Skeletal muscle satellite cell (primary cell): ENCODE measurements around the gene NUDT3.

Experiments
- H3K27me3 ChIP-seq: 2 replicates; pipeline ENCODE4 v1.7.0; 2013; ENCODE audit warnings: low read length; ENCODE audit not compliant: control insufficient read depth, insufficient read depth
- H3K36me3 ChIP-seq: 2 replicates; pipeline ENCODE4 v1.7.0; 2013; ENCODE audit warnings: mild to moderate bottlenecking, control low read depth, low read length; ENCODE audit not compliant: insufficient read depth
- H3K4me1 ChIP-seq: 2 replicates; pipeline ENCODE4 v1.7.0; 2013; ENCODE audit warnings: low read length; ENCODE audit not compliant: control insufficient read depth, insufficient read depth
- H3K4me2 ChIP-seq: 2 replicates; pipeline ENCODE4 v1.7.0; 2013; ENCODE audit warnings: mild to moderate bottlenecking, low read length
- H3K4me3 ChIP-seq: 2 replicates; pipeline ENCODE4 v1.7.0; 2013; ENCODE audit warnings: low read length
- H3K9ac ChIP-seq: 2 replicates; pipeline ENCODE4 v1.7.0; 2013; ENCODE audit warnings: mild to moderate bottlenecking, low read depth, low read length, moderate library complexity
- H3K9me3 ChIP-seq: replicated peaks from 2 replicates; pipeline ENCODE4 v1.7.0; 2013; ENCODE audit warnings: mild to moderate bottlenecking, control low read depth, low read length

Gene NUDT3

GRCh38 chr6:34315256-34315655 lies 77.2 kb downstream of the NUDT3 start:
- Histone ChIP-seq H3K4me2 (no peak overlapping the region), H3K4me3 (no peak overlapping the region), H3K4me1 (no peaks in the 10 kb centered on the region), H3K36me3 (no peaks in the 10 kb centered on the region), H3K27me3 (no peaks in the 10 kb centered on the region), H3K9ac (no peak overlapping the region), H3K9me3 (no peaks in the 10 kb centered on the region)

DNA sequence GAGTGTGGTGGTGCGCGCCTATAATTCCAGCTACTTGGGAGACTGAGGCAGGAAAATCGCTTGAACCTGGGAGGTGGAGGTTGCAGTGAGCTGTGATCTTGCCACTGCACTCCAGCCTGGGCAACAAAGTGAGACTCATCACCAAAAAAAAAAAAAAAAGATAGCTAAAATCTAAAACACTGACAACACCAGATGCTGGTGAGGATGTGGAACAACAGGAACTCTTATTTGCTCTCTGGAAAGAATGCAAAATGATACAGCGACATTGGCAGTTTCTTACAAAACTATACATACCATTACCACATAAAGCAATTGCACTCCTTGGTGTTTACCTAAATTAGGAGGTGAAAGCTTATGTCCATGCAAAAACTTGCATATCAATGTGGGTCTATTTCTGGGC lies 80.2 kb downstream of the NUDT3 start:
- Histone ChIP-seq H3K36me3 (no peaks in the 10 kb centered on the region), H3K4me1 (no peaks in the 10 kb centered on the region)

DNA sequence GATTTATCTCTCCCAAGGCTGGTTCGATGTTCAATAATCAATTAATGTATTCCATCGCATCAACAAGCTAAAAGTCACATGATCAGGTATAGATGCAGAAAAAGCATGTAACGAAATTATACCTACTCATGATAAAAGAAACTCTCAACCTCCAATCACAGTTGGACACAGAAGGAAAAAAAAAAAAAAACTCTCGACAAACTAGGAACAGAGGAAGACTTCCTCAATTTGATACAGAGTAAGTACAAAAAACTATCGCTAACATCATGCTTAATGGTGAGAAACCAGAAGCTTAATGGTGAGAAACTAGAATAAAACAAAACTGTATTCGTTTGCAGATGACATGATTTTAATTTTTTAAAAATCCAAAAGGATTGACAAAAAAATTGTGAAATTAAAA lies 81.7 kb downstream of the NUDT3 start:
- H3K4me3 ChIP-seq: no peak overlapping the region
- H3K4me2 ChIP-seq: no peak overlapping the region
- no peak overlapping the region for H3K9ac ChIP-seq
- no peaks in the 10 kb centered on the region for H3K27me3 ChIP-seq
- no peaks in the 10 kb centered on the region for H3K36me3 ChIP-seq
- H3K4me1 ChIP-seq: no peaks in the 10 kb centered on the region
- no peaks in the 10 kb centered on the region for H3K9me3 ChIP-seq

More for the DNA sequence above, 80.2 kb downstream of the NUDT3 start:
- Histone ChIP-seq H3K9ac (no peak overlapping the region), H3K4me2 (no peak overlapping the region), H3K27me3 (no peaks in the 10 kb centered on the region), H3K9me3 (no peaks in the 10 kb centered on the region), H3K4me3 (no peak overlapping the region)

DNA sequence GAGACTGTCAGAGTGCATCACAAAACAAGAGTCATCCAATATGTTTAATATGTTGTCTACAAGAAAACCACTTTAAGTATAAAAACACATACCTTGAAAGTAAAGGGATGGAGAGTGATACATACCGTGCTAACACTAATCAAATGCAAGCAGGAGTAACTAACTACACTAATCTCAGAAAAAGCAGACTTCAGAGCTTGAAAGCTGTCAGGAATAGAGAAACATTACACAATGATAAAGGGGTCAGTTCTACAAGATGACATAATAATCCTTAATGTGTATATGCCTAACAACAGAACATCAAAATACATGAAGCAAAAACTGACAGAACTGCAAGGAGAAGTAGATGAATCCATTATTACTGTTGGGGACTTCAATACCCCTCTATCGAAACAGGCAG lies 84.0 kb downstream of the NUDT3 start:
- Histone ChIP-seq H3K4me3 (no peak overlapping the region), H3K9ac (no peak overlapping the region), H3K9me3 (no peaks in the 10 kb centered on the region), H3K27me3 (no peaks in the 10 kb centered on the region), H3K36me3 (no peaks in the 10 kb centered on the region), H3K4me1 (no peaks in the 10 kb centered on the region), H3K4me2 (no peak overlapping the region)

DNA sequence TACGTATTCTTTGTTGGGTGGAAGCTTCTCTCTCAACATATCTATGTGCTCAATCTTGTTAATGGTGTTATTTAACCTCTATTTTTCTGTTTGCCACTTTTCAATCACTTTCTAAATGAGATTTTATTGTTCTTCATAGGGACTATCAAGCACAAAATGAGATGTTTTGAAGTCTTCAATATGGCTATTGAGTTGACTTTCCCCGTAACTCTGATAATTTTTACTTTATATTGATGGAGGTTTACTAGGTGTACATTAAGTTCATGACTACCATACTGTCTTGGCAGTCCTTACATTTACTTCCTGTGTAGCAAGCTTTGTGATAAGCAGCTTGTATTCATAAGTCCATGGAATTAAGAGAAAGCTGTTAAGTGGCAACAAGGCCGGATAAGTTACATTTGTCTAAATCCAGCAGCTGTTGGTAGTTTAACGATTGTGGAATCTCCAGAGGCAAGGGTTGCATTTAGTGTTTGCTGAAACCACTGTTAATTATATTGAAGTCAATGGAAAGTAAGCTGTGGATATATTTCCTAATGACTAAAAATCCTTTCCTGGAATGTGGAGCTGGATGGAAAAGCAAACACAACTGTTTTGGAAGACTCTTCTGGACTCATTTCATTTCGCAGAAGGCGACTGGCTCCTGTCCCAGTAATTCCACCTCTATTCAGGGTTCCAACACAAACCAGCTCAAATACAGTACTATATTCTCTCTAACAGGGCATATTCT lies 86.3 kb downstream of the NUDT3 start:
- H3K9ac ChIP-seq: no peak overlapping the region
- no peak overlapping the region for H3K4me3 ChIP-seq
- H3K27me3 ChIP-seq: no peaks in the 10 kb centered on the region
- no peaks in the 10 kb centered on the region for H3K9me3 ChIP-seq
- H3K4me2 ChIP-seq: no peak overlapping the region
- no peaks in the 10 kb centered on the region for H3K36me3 ChIP-seq
- H3K4me1 ChIP-seq: peaks cover 9% of the 10 kb centered on the region

DNA sequence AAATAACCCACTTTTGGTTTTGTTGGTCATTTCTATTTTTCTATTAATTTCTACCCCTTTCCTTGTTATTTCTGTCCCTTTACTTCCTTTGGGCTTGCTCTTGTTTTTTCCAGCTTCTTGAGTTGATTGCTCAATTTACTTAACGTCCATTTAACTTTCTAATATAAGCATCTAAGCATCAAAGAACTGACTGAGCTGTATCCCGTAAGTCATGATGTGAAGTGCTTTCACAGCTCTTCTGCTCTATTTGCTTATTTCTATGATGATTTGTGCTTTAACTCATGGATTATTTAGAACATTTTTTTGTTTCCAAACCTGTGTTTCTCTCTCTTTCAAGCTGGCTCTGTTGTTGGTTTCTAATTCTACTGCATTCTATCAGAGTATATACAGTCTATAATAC lies 87.0 kb downstream of the NUDT3 start:
- Histone ChIP-seq H3K4me1 (peaks cover 9% of the 10 kb centered on the region), H3K9ac (no peak overlapping the region)

DNA sequence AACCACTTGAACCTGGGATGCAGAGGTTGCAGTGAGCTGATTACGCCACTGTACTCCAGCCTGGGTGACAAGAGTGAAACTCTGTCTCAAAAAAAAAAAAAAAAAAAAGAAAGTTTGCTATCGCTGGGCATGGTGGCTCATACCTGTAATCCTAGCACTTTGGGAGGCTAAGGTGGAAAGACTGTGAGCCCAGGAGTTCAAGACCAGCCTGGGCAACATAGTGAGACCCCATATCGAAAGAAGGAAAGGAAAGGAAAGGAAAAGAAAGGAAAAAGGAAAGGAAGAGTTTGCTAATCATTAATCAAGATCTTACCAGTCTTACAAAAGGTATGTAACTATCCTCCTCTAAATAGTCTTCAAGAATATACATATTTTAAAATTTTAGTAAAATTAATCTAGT lies 88.3 kb downstream of the NUDT3 start:
- Histone ChIP-seq H3K4me2 (no peak overlapping the region), H3K4me3 (no peak overlapping the region), H3K9me3 (no peaks in the 10 kb centered on the region)

More for the DNA sequence above, 87.0 kb downstream of the NUDT3 start:
- no peak overlapping the region for H3K4me3 ChIP-seq
- H3K9me3 ChIP-seq: no peaks in the 10 kb centered on the region
- H3K4me2 ChIP-seq: no peak overlapping the region
- H3K27me3 ChIP-seq: no peaks in the 10 kb centered on the region
- H3K36me3 ChIP-seq: no peaks in the 10 kb centered on the region

DNA sequence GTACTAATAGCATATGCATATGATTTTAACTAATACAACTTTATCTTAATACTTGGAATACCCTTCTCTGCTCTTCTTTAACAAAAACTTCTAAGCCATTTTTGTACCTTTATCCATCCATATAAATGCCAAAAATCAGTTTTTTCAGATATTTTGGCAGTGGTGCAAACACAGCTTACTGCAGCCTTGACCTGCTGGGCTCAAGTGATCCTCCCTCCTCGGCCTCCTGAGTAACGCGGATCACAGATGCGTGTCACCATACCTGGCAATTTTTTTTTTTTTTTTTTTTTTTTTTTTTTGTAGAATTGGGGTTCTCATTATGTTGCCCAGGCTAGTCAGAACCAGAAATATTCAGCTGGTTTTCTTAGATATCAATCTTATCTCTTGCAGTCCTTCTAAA lies 89.5 kb downstream of the NUDT3 start:
- Histone ChIP-seq H3K4me1 (peaks cover 9% of the 10 kb centered on the region), H3K27me3 (no peaks in the 10 kb centered on the region), H3K9ac (no peak overlapping the region), H3K9me3 (no peaks in the 10 kb centered on the region), H3K4me2 (no peak overlapping the region), H3K36me3 (no peaks in the 10 kb centered on the region), H3K4me3 (no peak overlapping the region)

More for the DNA sequence above, 88.3 kb downstream of the NUDT3 start:
- Histone ChIP-seq H3K27me3 (no peaks in the 10 kb centered on the region), H3K36me3 (no peaks in the 10 kb centered on the region), H3K4me1 (peaks cover 9% of the 10 kb centered on the region), H3K9ac (no peak overlapping the region)

DNA sequence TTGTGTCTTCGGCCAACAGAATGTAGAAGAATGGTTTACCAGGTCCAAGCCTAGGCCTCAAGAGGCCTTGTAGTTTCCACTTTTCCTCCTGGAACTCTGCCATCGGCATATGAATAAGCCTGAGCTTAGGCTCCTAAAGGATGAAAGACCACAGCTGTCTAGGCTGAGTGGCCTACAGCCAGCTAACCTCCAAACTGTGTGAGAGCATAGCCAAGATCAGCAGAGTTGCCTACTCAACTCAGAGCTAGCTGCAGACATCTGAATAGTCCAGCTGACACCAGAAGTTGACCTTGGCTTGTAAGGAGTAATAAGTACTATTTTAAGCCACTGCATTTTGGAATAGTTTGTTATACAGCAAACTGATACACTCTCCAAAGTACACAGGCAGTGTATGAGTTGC lies 91.1 kb downstream of the NUDT3 start:
- Histone ChIP-seq H3K4me1 (peaks cover 9% of the 10 kb centered on the region), H3K27me3 (no peaks in the 10 kb centered on the region), H3K4me3 (no peak overlapping the region), H3K36me3 (no peaks in the 10 kb centered on the region), H3K4me2 (no peak overlapping the region), H3K9ac (no peak overlapping the region), H3K9me3 (no peaks in the 10 kb centered on the region)

- Histone ChIP-seq H3K9ac (no peak overlapping the region), H3K4me3 (no peak overlapping the region), H3K9me3 (no peaks in the 10 kb centered on the region), H3K4me2 (no peak overlapping the region), H3K4me1 (peaks cover 14% of the 10 kb centered on the region), H3K27me3 (no peaks in the 10 kb centered on the region), H3K36me3 (no peaks in the 10 kb centered on the region)
Measured at GRCh38 chr6:34300332-34300751, 92.1 kb downstream of the NUDT3 start.

DNA sequence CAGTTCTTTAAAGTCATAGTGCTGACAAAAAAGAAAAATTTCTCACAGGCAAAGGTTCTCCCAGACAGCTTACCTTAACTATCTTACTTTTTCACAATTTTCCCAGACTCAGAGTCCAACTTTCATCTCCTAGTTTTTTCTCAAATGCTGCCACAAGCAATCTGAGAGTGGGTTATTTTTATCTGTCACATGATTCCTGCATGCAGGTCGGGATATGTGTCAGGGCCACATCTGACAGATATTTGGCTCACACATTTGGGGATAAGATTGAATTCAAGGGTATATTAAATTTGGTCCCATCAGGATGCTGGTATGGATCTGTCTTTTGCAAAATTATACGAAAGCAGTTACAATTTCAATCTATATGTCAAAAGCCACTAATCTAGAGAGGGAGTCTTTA lies 93.5 kb downstream of the NUDT3 start:
- Histone ChIP-seq H3K9ac (no peak overlapping the region), H3K4me1 (peaks cover 14% of the 10 kb centered on the region), H3K4me2 (no peak overlapping the region), H3K36me3 (no peaks in the 10 kb centered on the region), H3K9me3 (no peaks in the 10 kb centered on the region), H3K4me3 (no peak overlapping the region), H3K27me3 (no peaks in the 10 kb centered on the region)

DNA sequence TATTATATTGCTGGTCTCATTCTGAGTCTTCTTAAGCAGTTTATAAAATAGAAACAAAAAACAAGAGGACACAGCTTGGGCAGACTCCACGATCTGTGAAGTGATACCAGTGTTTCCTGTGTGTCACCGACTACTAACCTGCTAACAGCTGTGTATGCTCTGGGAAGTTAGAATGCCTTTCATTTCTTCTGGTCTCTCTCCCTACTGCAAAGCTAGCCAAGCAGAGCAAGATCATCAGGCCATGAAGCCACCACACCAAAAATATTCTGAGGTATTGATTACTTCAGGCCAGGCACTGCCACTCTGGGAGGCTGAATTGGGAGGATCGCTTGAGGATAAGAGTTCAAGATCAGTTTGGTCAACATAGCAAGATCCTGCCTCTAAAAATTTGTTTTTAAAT lies 96.7 kb downstream of the NUDT3 start:
- no peak overlapping the region for H3K9ac ChIP-seq
- no peak overlapping the region for H3K4me2 ChIP-seq
- H3K9me3 ChIP-seq: no peaks in the 10 kb centered on the region
- H3K27me3 ChIP-seq: no peaks in the 10 kb centered on the region
- H3K4me1 ChIP-seq: peaks cover 6% of the 10 kb centered on the region
- H3K36me3 ChIP-seq: peaks cover 19% of the 10 kb centered on the region
- no peak overlapping the region for H3K4me3 ChIP-seq
